Parietal lobe (tissue), 1 donor: ENCODE results near the gene NAV3. TPM values are rescaled to one million over a fixed set of nuclear protein-coding genes. Genes with fewer than 3 reads are reported as not detected.

Source experiments
- total RNA-seq: library from RNA; depleted of rRNA; stranded (reverse); fragments of >200 nt; gene quantifications from one replicate; pipeline ENCODE4 v1.2.3, GENCODE V29; 2014

The NAV3 gene
- total RNA-seq = 329 TPM

GRCh38 chr12:77830583-77831351, at the start of gene NAV3:
Gene NAV3 (plus strand): TSS chr12:77830894. CDS start chr12:77831462, 568 bp downstream.

